ENCODE measurements around the gene ZNF777.

Gene ZNF777

GRCh38 chr7:149475121-149476045 lies 14.5 kb upstream of the ZNF777 start:
- DNase-seq = no peak

GRCh38 chr7:149474309-149475120 lies 13.7 kb upstream of the ZNF777 start:
- DNase-seq = no peak

DNA sequence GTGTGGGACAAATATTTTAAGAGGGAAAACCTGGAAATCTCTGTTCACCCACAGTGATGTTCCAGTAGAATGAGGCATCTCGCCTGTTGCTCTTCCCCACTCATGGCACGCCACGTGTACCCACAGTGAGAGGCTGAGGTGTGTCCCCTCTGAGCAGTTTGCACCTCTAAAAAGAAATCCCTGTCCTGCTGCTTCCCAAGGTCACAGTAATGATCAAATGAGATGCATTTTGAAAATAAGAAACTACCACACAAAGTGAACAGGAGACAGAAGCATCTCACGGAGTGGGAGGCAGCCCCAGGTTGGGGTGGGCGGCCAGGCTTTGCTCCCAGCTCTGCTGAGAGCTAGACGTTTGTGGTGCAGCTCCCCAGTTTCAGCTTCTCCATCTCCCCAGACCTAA lies 12.4 kb upstream of the ZNF777 start:
- DNase-seq = no peak

DNA sequence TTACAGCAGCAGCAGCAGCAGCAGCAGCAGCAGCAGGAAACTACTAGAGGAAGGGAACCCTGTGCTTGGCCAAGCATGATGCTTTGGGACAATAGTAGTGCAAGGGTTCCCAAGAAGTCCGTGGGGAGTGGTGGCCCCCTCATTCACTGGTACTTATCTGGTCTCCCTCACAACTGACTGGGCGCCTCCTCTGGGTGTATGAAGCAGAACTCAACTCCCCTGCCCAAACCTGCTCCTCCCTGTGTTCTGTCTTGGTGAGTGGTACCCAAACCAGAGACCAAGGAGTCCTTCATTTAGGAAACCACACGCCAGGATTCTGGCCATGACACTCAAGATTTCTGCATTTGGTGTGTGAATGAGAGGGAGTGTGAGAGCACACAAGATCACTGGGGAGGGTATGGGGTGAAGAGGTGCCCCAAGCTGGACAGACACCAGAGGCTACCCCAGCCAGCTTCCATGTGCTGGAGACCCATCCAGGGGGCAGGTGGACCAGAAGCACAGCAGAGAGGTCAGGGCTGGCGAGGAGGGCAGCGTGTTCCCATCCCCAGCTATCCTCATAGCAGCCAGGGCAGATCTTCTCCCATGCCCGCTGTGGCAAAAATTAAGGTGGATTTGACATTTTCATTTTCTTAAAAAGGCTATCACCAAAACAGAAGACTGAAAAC lies 10.6 kb upstream of the ZNF777 start:
- no peak for DNase-seq

DNA sequence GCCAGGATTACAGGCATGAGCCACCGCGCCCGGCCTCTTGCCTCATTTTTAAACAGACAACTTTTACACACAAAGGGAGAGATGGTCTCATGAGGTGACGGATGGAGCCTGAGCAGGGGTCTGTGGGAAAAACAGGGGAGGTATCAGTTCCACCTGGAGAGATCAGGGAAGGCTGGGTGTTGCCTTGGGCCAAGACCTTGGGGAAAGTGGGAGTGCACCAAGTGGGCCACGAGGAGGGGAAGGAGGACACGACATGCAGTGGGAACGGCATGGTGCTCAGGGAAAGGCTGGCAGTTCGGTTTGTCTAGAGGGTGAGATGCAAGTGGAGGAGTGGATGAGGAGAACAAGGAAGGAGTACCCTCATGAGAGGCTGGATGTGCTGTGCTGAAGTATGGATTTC lies 8.9 kb upstream of the ZNF777 start:
- DNase-seq = no peak

DNA sequence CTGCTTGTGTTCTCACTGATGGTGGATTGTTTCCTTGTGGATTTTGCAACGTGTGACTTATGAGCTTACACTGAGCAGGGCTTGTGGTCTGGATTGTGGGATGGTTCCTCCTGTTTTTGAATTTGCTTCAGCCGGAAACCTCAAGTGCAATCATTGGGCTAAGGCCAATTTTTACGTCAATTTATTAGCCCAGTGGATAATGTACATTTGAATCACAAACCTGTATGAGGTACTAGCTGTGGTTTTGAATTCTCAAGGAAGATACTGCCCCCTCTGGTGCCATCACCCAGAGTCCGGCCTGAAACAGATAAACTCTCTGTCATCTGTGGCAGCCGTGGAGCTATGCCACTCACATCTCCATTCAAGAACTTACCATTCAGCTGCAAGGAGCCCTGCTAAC lies 7.3 kb upstream of the ZNF777 start:
- DNase-seq = no peak

DNA sequence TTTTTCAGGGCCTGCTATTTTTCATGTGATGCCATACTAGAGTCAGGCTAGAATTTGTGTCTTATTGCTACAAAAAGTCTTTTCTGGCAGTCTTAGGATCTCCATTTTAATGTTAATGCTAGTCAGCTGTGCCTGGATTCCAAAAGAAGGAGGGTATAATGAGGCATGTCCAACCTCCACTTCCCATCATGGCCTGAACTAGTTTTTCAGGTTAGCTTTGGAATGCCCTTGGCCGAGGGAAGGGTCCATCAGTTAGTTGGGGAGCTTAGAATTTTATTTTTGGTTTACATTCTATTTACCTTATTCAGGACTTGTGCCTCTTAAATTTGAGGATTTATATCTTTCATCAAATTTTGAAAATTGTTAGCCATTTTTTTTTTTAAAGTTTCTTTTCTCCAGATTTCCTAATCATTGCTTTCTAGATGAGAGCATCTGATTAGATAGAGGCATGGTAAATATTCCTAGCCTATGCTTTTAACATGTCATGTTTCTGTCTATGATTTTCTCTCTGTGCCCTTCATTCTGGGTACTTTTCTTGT lies 6.5 kb upstream of the ZNF777 start:
- DNase-seq = no peak

- no peak for DNase-seq
Observed at GRCh38 chr7:149466364-149466763, 5.5 kb upstream of the ZNF777 start.

GRCh38 chr7:149463500-149464161 lies 2.8 kb upstream of the ZNF777 start:
- DNase-seq = no peak

DNA sequence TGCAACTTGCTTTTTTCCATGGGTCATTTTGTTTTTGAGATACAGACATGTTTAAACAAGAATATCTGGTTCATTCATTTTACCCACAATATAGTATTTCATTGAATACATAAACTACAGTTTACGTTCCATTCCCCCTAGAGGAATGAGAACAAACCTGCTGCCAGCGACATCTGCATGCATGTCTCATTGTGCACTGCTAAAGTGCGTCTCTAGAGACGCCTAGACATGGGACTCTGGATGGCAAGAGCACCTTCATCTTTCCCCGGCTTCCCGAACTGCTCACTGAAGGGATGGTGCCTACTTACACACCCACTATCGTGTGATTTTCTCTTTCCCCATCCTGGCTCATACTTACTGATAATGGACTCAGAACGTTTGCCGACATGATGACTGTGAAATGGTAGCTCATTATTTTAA lies 1.2 kb upstream of the ZNF777 start:
- no peak for DNase-seq

DNA sequence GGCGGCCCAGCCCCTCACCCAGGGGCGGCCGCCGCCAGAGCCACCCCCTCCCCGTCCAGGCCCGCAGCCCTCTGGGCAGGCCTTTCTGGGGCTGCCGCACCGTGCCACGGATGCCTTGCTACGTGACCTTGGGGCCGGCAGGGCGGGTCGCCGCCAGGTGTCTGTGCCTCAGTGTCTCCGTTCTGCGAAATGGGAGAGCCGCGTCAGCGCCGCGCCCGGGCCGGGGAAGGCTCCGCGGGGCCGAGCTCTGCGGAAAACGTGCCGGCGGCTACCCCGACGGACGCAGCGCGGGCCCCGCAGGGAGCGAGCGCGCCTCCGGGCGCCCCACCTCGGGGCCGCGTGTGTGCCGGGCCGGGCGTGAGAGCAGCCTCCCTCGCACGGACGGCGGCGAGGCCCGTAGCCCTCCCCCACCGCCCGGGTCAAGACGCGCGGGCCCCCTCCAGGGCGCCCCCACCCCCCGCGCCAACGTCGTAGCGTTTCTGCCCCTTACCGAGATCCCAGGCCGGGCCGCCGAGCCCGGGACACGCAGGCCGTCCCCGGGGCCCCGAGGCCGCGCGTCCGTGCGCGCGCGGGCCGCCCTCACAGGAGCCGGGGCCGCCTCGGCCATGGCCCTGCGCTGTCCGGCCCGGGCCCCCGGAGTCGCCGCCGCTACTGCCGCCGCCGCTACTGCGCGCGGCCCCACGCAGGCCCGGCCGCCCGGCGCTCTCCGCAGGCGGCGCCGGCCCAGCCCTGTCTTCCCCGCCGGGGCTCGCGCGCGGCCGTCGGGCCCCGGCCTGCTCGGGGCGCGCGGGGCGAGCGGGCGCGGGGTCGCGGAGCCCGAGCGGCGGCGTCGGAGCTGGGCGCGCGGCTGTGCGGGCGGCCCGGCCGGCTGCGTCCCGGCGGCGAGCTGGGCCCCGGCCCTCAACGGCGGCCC lies 1.1 kb downstream of the ZNF777 start:
- no peak for DNase-seq

DNA sequence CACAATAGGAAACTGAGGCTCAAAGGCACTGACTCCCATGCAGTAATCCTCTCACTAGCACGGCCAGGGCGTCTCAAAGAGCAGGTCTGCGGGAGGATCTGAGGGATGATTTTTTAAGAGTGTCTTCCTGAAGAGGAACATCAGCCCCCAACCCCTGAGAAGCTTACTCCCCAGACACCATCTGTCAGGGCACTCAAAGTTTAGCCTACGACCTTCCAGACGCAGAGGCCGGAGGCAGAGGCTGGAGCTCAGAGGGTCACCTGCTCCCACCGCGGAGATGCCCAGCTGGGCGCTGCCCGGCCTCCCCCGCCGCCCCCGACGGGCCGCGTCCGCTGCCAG lies 1.7 kb downstream of the ZNF777 start:
- no peak for DNase-seq

- no peak for DNase-seq
Observed at GRCh38 chr7:149458235-149458634, 2.6 kb downstream of the ZNF777 start.

- no peak for DNase-seq
Observed at GRCh38 chr7:149457766-149458165, 3.1 kb downstream of the ZNF777 start.

- DNase-seq = no peak
Observed at GRCh38 chr7:149456506-149457421, 4.1 kb downstream of the ZNF777 start.

GRCh38 chr7:149455175-149455950 lies 5.5 kb downstream of the ZNF777 start:
- no peak for DNase-seq

DNA sequence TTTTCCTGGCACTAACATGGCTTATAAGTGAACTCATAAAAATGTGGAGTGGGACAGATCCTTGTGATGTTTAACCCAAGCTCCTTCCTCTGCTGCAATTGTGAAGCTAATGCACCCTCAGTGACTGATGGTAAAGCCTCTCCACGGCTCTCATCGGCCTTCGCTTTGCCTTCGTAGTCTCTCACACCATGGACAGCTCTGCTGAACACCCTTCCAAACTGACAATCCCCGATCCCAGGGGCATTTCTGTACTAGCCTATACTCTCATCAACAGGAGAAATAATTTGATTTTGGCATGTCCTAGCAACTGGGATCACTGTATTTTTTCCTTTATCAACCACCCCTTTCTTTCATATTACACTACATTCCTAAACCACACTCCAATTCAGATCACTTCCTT lies 6.1 kb downstream of the ZNF777 start:
- DNase-seq = no peak

DNA sequence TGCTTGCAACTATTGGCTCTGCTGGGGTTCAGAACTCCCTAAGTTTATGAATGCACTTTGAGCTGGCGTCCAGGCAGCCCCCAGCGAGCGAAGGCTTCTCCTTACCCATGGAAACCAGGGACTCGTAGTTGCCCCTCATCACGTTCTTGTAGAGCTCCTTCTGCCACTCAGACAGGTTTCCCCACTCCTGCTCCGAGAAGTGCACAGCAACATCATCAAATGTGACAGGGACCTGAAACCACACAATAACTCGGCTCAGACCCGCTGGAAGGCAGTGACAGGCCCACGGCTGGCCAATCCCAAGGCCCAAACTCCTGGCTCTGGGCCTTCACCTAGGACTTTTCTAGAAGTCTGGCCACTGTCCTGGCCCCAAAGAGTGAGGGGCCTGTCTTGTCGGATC lies 6.9 kb downstream of the ZNF777 start:
- no peak for DNase-seq

GRCh38 chr7:149450821-149451220 lies 10.0 kb downstream of the ZNF777 start:
- DNase-seq = no peak

- no peak for DNase-seq
Observed at GRCh38 chr7:149449897-149450296, 11.0 kb downstream of the ZNF777 start.
